Astrocyte (in vitro differentiated cells and primary cell): ENCODE results near the gene USP49.

ENCODE experiments used
- CTCF ChIP-seq: IDR thresholded peaks from 2 replicates; pipeline ENCODE4 v1.5.1; 2011; ENCODE audit warnings: low read depth, mild to moderate bottlenecking, inconsistent platforms, low read length, moderate library complexity; ENCODE audit not compliant: insufficient read depth
- EZH2 ChIP-seq: IDR thresholded peaks from 2 replicates; pipeline ENCODE4 v1.6.1; 2012; ENCODE audit warnings: mild to moderate bottlenecking, low read length, inconsistent platforms; ENCODE audit not compliant: insufficient read depth

GRCh38 chr6:41787219-41787917, 107.8 kb downstream of the USP49 start, which contains the start of gene TOMM6:
- peak; percentile 51 for TF ChIP-seq CTCF
- no peak for TF ChIP-seq EZH2
